Activated CD4-positive, alpha-beta T cell treated with anti-CD3 and anti-CD28 coated beads, Interleukin-2, amount 10 ng/mL, durations not matched to agents 7 days and 5 days (primary cell): ENCODE results near the gene SDR9C7. TPM values are rescaled to one million over a fixed set of nuclear protein-coding genes. Genes with fewer than 3 reads are reported as not detected.
"Not testable (repeated sequence)": the region's sequence is repeated elsewhere in the genome, so short reads cannot be mapped to it uniquely, and the experiment has no call there.

Experiments
- CTCF ChIA-PET: fragments of 350-600 bp; sonication (Branson Sonifier 250); formaldehyde crosslinking; loops from one replicate; lab custom pipeline; 2021; ENCODE audit warnings: antibody characterized with exemption; lab: Charles Lee
- POLR2A ChIA-PET: fragments of 350-600 bp; sonication (Branson Sonifier 250); formaldehyde crosslinking; loops from one replicate; lab custom pipeline; 2021; ENCODE audit warnings: antibody characterized with exemption; lab: Charles Lee
- DNase-seq: peaks from one replicate; pipeline ENCODE4 v3.0.0-alpha.2; 2020
- H3K27ac Mint-ChIP-seq: one replicate; pipeline ENCODE4 v1.8.0; 2021; ENCODE audit warnings: mild to moderate bottlenecking, moderate library complexity, mixed read lengths
- H3K27me3 Mint-ChIP-seq: one replicate; pipeline ENCODE4 v1.8.0; 2021; ENCODE audit warnings: mixed read lengths
- H3K36me3 Mint-ChIP-seq: one replicate; pipeline ENCODE4 v1.8.0; 2021; ENCODE audit warnings: low read depth, mixed read lengths
- H3K4me1 Mint-ChIP-seq: one replicate; pipeline ENCODE4 v1.8.0; 2021; ENCODE audit warnings: mixed read lengths
- H3K4me3 Mint-ChIP-seq: one replicate; pipeline ENCODE4 v1.8.0; 2021; ENCODE audit warnings: mild to moderate bottlenecking, moderate library complexity, mixed read lengths
- H3K9me3 Mint-ChIP-seq: one replicate; pipeline ENCODE4 v1.8.0; 2021; ENCODE audit warnings: mixed read lengths
- total RNA-seq, 2 experiments: library from RNA; stranded (reverse); gene quantifications; one replicate each; pipeline ENCODE4 v1.2.3, GENCODE V29; 2021

SDR9C7 gene
- total RNA-seq, 2 experiments from 2014 or later = not detected

GRCh38 chr12:56927281-56927680 is 6.9 kb downstream of the SDR9C7 start:
- DNase-seq = no peak
- Mint-ChIP-seq H3K27ac (no peak overlapping the region), H3K4me3 (no peak overlapping the region), H3K36me3 (no peaks in the 10 kb centered on the region), H3K27me3 (no peaks in the 10 kb centered on the region), H3K9me3 (no peaks in the 10 kb centered on the region), H3K4me1 (peaks cover 7% of the 10 kb centered on the region)
- ChIA-PET POLR2A (no interaction called here), CTCF (interaction anchor here (2.0 kb wide), 1 partner anchor 11 kb away, joined by 8 read pairs; no protein-coding TSS in a partner anchor)

- H3K9me3 Mint-ChIP-seq = no peaks in the 10 kb centered on the region
- DNase-seq = no peak
- H3K4me1 Mint-ChIP-seq = no peaks in the 10 kb centered on the region
- no peak overlapping the region for H3K27ac Mint-ChIP-seq
- H3K36me3 Mint-ChIP-seq = no peaks in the 10 kb centered on the region
- ChIA-PET POLR2A (no interaction called here), CTCF (no interaction called here)
- H3K27me3 Mint-ChIP-seq = peaks cover 2% of the 10 kb centered on the region
- H3K4me3 Mint-ChIP-seq = no peak overlapping the region
Observed at GRCh38 chr12:56922031-56922430, 12.2 kb downstream of the SDR9C7 start.

- Mint-ChIP-seq H3K9me3 (no peaks in the 10 kb centered on the region), H3K36me3 (no peaks in the 10 kb centered on the region), H3K27ac (no peak overlapping the region), H3K27me3 (peaks cover 5% of the 10 kb centered on the region), H3K4me3 (no peak overlapping the region), H3K4me1 (no peaks in the 10 kb centered on the region)
- POLR2A ChIA-PET = no interaction called here
- DNase-seq = no peak
- CTCF ChIA-PET = interaction anchor here (0.6 kb wide), 1 partner anchor 144 kb away, joined by 3 read pairs; no protein-coding TSS in a partner anchor
Observed at GRCh38 chr12:56921346-56921745, 12.9 kb downstream of the SDR9C7 start.

GRCh38 chr12:56918139-56918538 is 16.1 kb downstream of the SDR9C7 start:
- H3K4me1 Mint-ChIP-seq, H3K27me3 Mint-ChIP-seq, H3K9me3 Mint-ChIP-seq, H3K4me3 Mint-ChIP-seq, H3K36me3 Mint-ChIP-seq, DNase-seq, POLR2A ChIA-PET, CTCF ChIA-PET, H3K27ac Mint-ChIP-seq: not testable (repeated sequence)

- ChIA-PET CTCF (interaction anchor here (0.6 to 1.7 kb wide), 4 partner anchors 9 to 180 kb away, joined by 3 to 8 read pairs (median 4); no protein-coding TSS in a partner anchor), POLR2A (no interaction called here)
- no peaks in the 10 kb centered on the region for H3K9me3 Mint-ChIP-seq
- peaks cover 6% of the 10 kb centered on the region for H3K27me3 Mint-ChIP-seq
- no peak overlapping the region for H3K27ac Mint-ChIP-seq
- H3K4me1 Mint-ChIP-seq = no peaks in the 10 kb centered on the region
- H3K36me3 Mint-ChIP-seq = no peaks in the 10 kb centered on the region
- DNase-seq = no peak
- H3K4me3 Mint-ChIP-seq = no peak overlapping the region
Observed at GRCh38 chr12:56916996-56917333, 17.2 kb downstream of the SDR9C7 start.

GRCh38 chr12:56916296-56916995 is 17.8 kb downstream of the SDR9C7 start:
- Mint-ChIP-seq H3K27ac (no peak overlapping the region), H3K36me3 (no peaks in the 10 kb centered on the region), H3K9me3 (no peaks in the 10 kb centered on the region), H3K4me3 (no peak overlapping the region), H3K4me1 (no peaks in the 10 kb centered on the region), H3K27me3 (peaks cover 8% of the 10 kb centered on the region)
- ChIA-PET CTCF (interaction anchor here (0.6 to 1.7 kb wide), 4 partner anchors 10 to 179 kb away, joined by 3 to 8 read pairs (median 4); no protein-coding TSS in a partner anchor), POLR2A (no interaction called here)
- no peak for DNase-seq

GRCh38 chr12:56914724-56915123 is 19.5 kb downstream of the SDR9C7 start:
- CTCF ChIA-PET = interaction anchor here (1.7 kb wide), 1 partner anchor 75 kb away, joined by 4 read pairs; no protein-coding TSS in a partner anchor
- Mint-ChIP-seq H3K9me3 (peaks cover 7% of the 10 kb centered on the region), H3K4me1 (no peaks in the 10 kb centered on the region), H3K4me3 (no peak overlapping the region), H3K27me3 (peaks cover 8% of the 10 kb centered on the region), H3K27ac (no peak overlapping the region), H3K36me3 (no peaks in the 10 kb centered on the region)
- DNase-seq = no peak
- POLR2A ChIA-PET = no interaction called here

- Mint-ChIP-seq H3K27ac (no peak overlapping the region), H3K4me1 (no peaks in the 10 kb centered on the region), H3K27me3 (peaks cover 8% of the 10 kb centered on the region), H3K4me3 (no peak overlapping the region), H3K9me3 (peaks cover 11% of the 10 kb centered on the region), H3K36me3 (no peaks in the 10 kb centered on the region)
- ChIA-PET POLR2A (no interaction called here), CTCF (no interaction called here)
- no peak for DNase-seq
Observed at GRCh38 chr12:56914256-56914655, 20.0 kb downstream of the SDR9C7 start.

- H3K4me3 Mint-ChIP-seq, DNase-seq, CTCF ChIA-PET, H3K4me1 Mint-ChIP-seq, POLR2A ChIA-PET, H3K27ac Mint-ChIP-seq, H3K36me3 Mint-ChIP-seq, H3K27me3 Mint-ChIP-seq: not testable (repeated sequence)
- H3K9me3 Mint-ChIP-seq = peaks cover 14% of the 10 kb centered on the region
Observed at GRCh38 chr12:56909403-56909802, 24.8 kb downstream of the SDR9C7 start.

- H3K4me3 Mint-ChIP-seq = no peak overlapping the region
- ChIA-PET CTCF (no interaction called here), POLR2A (no interaction called here)
- no peaks in the 10 kb centered on the region for H3K4me1 Mint-ChIP-seq
- no peak for DNase-seq
- peaks cover 18% of the 10 kb centered on the region for H3K9me3 Mint-ChIP-seq
- peaks cover 6% of the 10 kb centered on the region for H3K27me3 Mint-ChIP-seq
- no peaks in the 10 kb centered on the region for H3K36me3 Mint-ChIP-seq
- H3K27ac Mint-ChIP-seq = no peak overlapping the region
Observed at GRCh38 chr12:56908136-56908535, 26.1 kb downstream of the SDR9C7 start.

GRCh38 chr12:56905852-56906251 is 28.4 kb downstream of the SDR9C7 start:
- ChIA-PET POLR2A (no interaction called here), CTCF (no interaction called here)
- Mint-ChIP-seq H3K27ac (no peak overlapping the region), H3K27me3 (peaks cover 2% of the 10 kb centered on the region), H3K4me3 (no peak overlapping the region), H3K9me3 (peaks cover 27% of the 10 kb centered on the region), H3K36me3 (peaks cover 2% of the 10 kb centered on the region), H3K4me1 (no peaks in the 10 kb centered on the region)
- no peak for DNase-seq

- DNase-seq = no peak
- ChIA-PET POLR2A (no interaction called here), CTCF (no interaction called here)
- Mint-ChIP-seq H3K27me3 (peaks cover 2% of the 10 kb centered on the region), H3K4me1 (no peaks in the 10 kb centered on the region), H3K4me3 (no peak overlapping the region), H3K36me3 (peaks cover 2% of the 10 kb centered on the region), H3K9me3 (peaks cover 19% of the 10 kb centered on the region), H3K27ac (no peak overlapping the region)
Observed at GRCh38 chr12:56903374-56903773, 30.8 kb downstream of the SDR9C7 start.

GRCh38 chr12:56901313-56901712 is 32.9 kb downstream of the SDR9C7 start:
- DNase-seq, H3K4me1 Mint-ChIP-seq, POLR2A ChIA-PET, H3K27ac Mint-ChIP-seq, H3K36me3 Mint-ChIP-seq, H3K27me3 Mint-ChIP-seq, H3K4me3 Mint-ChIP-seq, CTCF ChIA-PET: not testable (repeated sequence)
- peaks cover 19% of the 10 kb centered on the region for H3K9me3 Mint-ChIP-seq

- ChIA-PET CTCF (no interaction called here), POLR2A (no interaction called here)
- H3K27me3 Mint-ChIP-seq = no peaks in the 10 kb centered on the region
- peaks cover 19% of the 10 kb centered on the region for H3K9me3 Mint-ChIP-seq
- no peak overlapping the region for H3K27ac Mint-ChIP-seq
- peaks cover 2% of the 10 kb centered on the region for H3K36me3 Mint-ChIP-seq
- H3K4me1 Mint-ChIP-seq = no peaks in the 10 kb centered on the region
- H3K4me3 Mint-ChIP-seq = no peak overlapping the region
- no peak for DNase-seq
Observed at GRCh38 chr12:56900583-56900982, 33.6 kb downstream of the SDR9C7 start.
